HK-2 (cell line): Measurements from ENCODE around the gene DBI.

ENCODE experiments used
- DNase-seq: peaks from one replicate; pipeline ENCODE4 v3.0.0-alpha.2; 2018; ENCODE audit not compliant: unreplicated experiment

Gene DBI

DNA sequence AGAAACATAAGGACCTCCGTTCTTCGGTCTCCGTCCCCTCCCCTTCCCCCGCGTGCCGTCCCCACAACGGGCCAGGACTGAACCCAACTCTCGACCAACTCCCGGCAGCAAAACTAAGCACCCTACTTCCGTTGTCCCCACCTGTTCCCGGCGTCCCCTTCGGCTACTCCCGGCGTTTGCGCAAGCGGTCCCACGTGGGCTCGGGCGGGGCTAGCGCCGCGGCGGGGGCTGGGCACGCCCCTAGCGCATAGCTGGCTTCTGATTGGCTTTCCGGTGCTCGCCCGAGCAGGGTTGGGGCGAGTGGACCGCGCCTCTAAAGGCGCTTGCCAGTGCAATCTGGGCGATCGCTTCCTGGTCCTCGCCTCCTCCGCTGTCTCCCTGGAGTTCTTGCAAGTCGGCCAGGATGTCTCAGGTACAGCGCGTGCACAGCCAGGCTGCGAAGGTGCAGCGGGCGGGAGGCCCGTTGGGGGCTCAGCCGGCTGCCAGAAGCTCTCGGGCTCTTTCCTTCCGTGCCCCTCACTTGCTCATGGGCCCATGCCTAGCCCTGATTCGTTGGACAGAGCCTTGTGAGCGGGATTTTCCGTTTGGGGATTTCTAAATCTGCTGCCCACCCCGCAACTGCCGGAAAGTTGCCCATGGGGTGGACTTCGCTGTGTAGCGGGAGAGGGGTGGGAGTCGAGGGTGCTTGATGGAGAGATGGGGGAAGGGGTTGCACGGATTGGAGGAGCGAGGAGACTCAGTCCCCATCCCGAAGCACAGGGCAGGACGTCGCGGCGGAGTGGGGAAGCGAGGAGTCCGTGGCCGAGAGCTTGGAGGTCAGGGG, at the start of gene DBI, which contains the start of gene C2orf76:
Gene DBI (plus strand): TSS at position 329 of the 823 bp plus-strand sequence. CDS start 75 bp downstream, at position 404.
Gene C2orf76 (minus strand): TSS at position 186 of the 823 bp plus-strand sequence. CDS start 26,875 bp downstream, outside the sequence.
- peak; percentile 97 for DNase-seq

GRCh38 chr2:119317554-119317953, 49.2 kb upstream of the DBI start:
- no peak for DNase-seq

DNA sequence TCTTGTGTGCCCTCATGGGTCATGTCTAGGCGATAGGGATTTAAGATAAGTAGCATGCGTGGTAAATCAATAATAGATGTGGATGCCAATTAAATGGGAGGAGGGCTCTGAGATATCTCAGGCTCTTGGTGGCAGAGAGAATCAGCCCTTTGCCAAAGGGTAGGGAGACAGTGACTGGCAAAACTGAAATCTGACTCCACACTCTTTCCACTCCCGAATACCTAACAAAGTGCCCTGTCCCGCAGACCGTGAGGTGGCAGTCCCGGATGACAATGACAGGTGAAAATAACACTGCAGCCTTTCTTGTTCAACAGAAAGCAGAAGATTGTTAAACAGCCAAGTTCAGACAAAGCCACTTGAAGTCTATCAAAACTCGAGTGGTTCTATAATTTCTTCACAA, 47.2 kb upstream of the DBI start:
- DNase-seq: no peak

DNA sequence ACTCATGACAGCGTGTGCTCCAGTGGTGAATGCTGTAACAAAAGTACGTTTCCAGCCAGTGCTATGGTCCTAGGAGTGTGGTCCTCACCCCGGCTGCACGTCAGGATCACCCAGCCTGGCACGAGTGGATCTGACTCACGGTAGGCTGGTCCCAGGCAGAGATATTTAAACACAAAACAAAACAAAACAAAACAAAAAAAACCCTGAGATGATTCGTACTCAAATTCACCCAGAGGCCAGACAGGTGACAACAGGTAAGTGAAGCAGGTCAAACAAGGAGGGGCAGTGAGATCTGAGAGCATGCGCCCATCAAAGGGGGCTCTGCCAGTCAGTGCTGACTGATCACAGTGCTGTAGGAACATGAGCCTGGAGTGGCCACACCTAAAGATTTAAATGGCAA, 43.3 kb upstream of the DBI start:
- no peak for DNase-seq

DNA sequence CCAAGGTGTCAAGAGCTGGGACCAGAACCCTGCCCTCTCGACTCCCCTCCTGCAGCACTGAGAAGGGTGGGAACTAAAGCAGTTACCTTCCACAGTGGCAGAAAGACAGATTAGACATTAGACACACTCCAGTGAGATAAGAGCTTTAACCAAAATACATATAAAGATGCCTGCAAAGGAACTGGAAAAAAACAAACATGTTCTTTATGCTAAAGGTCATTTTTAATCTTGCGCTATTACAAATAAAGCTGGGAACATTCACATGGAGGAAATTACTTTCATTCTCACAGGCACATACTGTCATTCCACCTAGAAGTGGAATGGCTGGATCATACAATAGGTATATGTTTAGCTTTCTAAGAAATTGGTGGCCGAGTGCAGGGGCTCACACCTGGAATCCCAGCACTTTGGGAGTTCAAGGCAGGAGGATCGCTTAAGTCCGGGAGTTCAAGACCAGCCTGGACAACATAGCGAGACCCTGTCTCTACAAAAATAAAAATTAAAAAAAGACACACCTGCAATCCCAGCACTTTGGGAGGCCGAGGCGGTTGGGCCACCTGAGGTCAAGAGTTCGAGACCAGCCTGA, 42.0 kb upstream of the DBI start:
- no peak for DNase-seq

- DNase-seq: no peak
Observed at GRCh38 chr2:119326938-119327337, 39.8 kb upstream of the DBI start.

DNA sequence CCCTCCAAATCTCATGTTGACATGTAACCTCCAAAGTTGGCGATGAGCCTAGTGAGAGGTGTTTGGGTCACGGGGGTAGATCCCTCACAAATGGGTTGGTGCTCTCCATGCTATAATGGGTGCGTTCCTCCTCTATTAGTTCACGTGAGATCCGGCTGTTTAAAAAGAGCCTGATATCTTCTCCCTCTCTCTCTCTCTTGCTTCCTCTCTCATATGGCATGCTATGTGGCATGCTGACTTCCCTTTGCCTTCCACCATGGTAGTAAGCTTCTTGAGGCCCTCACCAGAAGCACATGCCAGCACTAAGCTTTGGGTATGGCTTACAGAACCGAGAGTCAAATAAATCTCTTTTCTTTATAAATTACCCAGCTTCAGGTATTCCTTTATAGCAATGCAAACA, 39.3 kb upstream of the DBI start:
- DNase-seq: no peak

DNA sequence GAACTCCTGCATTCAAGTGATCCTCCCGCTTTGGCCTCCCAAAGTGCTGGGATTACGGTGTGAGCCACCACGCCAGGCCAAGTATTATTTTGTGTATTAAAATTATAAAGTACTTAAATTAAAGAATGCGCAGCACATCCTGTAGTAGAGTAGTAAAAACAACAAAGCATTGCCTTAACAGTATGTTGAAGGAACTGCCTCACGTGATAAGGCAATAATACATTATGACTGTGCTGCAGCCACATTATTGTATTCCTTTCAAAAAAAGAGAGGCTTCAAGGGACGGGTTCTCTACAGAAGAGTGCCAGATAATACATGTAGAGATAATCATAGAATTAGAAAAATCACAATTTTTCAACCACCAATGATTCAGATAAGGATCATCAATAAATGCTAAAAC, 33.8 kb upstream of the DBI start:
- DNase-seq: no peak

- DNase-seq: no peak
Observed at GRCh38 chr2:119333360-119333759, 33.4 kb upstream of the DBI start.

GRCh38 chr2:119333833-119334232, 32.9 kb upstream of the DBI start:
- DNase-seq: no peak

- DNase-seq: no peak
Observed at GRCh38 chr2:119337749-119338148, 29.0 kb upstream of the DBI start.

DNA sequence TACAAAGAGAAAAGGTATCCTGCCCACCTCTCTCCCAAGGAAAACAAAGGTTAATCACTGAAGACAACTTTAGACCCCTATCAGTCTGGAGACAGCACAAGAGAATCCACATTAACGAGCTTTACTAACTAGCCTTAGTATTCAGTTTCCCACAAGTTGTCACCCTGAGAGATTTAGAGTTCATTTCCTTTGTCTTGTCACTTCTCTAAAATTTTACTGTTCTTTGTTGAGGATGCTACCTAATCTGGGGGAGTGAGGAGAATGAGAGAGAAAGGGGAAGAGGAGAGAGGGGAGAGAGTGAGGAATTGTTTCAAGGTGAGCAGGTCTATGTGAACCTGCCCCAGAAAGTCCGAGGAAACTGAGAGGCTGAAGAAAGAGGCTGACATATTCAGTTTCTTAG, 28.5 kb upstream of the DBI start:
- no peak for DNase-seq

- no peak for DNase-seq
Observed at GRCh38 chr2:119338826-119339561, 27.8 kb upstream of the DBI start.

DNA sequence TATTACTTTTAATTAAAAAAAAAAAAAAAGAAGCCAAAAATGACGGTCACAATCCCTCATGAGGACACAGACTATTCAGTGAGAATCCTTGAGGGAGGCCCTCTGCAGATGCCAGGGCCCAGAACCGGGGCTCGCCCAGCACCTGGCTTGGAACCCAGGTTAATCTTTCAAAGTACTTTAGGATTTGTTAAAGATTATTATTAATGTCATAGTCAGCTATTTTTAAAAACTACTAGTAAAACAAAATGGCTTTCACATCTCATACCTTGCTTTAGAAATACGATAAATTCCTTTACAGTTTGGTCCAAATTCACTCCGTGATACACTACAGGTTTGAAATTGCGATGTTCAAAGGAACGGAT, 27.2 kb upstream of the DBI start:
- DNase-seq: no peak

GRCh38 chr2:119341684-119342083, 25.1 kb upstream of the DBI start:
- DNase-seq: no peak

DNA sequence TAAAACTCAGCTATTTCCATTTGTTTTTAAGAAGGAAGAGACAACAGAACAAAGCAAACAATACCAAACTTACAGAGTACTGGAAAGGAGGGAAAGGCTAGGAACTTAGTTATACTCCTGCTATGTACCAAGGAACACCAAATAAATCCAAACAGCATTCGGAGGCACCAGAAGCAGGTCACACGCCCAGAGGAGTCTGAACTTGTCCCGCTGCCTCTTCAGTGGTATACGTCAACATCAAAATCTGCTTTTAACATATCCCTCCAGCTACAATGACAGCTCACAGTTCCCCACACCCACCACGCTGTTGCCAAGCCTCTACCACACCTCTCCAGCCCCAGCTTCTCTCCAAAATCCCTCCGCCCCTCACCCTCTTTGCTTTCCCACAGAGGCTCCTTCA, 17.5 kb upstream of the DBI start:
- DNase-seq: no peak

DNA sequence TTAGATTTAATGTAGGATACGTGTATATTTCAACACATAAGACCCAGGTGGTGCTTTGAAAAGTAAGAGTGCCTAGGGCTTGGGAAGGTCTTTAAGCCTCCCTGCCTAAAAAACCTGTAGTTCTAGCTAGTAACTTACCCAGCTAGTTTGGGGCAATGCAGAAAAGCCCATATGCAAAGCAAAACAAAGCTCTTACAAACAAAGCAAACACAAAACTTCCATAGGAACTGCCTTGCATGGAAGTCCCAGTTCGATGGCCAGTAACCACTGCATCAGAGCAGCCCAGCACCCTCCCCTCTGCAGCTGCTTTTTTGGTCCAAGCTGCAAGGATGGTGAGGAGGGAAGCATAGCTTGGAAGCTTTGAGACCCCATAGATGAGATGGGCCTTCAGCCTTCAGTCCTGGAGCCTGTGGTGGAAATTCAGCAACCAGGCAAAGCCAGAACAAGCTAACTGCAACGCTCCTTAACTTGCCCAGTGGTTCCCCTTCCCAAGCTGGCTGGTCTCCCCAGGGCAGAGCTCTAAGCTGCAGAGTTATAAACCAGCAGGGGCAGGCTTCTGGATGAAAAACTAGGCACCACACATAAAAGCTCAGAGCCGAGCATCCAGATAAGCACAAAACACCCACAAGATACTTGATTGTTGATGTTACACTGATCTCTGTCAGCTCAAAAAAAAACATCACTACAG, 16.3 kb upstream of the DBI start:
- no peak for DNase-seq

- no peak for DNase-seq
Observed at GRCh38 chr2:119352357-119352756, 14.4 kb upstream of the DBI start.

DNA sequence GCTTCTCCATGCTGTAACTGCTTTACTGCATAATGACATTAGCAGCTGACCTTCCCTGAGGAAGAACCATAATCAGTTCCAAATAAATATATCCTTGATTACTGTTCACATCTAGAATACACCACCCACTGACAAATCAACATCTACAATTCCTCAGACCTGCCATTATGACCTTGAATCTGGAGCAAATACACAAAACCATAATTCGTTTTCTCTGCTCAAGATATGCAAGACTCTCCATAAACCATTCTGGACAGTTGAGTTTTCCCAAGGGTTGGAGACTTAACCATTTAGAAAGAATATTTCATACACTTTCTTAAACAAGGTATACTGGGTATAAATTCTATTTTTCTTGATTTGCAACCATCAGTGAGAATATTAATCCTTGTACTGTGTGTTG, 11.9 kb upstream of the DBI start:
- DNase-seq: no peak

DNA sequence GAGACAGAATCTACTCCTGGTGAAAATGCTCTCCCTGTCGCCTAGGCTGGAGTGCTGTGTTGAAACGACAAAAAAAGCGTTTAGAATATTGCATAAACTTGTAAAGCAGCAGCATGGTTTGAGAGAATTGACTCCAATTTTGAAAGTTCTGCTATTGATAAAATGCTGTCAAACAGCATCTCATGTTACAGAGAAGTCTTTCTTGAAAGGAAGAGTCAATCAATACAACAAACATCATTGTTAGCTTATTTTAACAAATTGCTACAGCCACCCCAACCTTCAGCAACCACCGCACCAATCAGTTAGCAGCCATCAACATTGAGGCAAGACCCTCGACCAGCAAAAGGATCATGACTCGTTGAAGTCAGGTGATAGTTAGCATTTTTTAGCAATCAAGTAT, 7.0 kb upstream of the DBI start:
- DNase-seq: no peak

- no peak for DNase-seq
Observed at GRCh38 chr2:119360423-119360966, 6.3 kb upstream of the DBI start.

DNA sequence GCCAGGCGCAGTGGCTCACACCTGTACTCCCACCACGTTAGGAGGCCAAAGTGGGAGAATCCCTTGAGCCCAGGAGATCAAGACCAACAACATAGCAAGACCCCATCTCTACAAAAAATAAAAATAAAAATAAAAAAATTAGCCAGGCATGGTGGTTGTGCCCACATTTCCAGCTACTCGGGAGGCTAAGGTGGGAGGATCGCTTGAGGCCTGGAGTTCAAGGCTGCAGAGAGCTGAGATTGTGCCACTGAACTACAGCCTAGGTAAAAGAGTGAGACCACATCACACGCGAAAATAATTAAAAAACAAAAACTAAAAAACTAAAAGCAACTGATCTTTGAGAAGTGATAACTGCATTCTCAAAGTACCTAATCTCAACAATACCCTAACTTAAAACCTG, 2.0 kb upstream of the DBI start:
- no peak for DNase-seq
